DND-41 (cell line): ENCODE results near the gene RPEL1.

Experiments
- ATAC-seq: fragments of 200-7000 bp; cut with Tn5 transposase; 3 replicates; pipeline ENCODE4 v1.9.1; 2021; ENCODE audit warnings: low read depth; ENCODE audit not compliant: insufficient read depth
- DNase-seq: peaks from one replicate; pipeline ENCODE4 v3.0.0-alpha.2; 2020
- H2AFZ ChIP-seq: 2 replicates; pipeline ENCODE4 v1.6.0; 2012; ENCODE audit warnings: low read depth, low read length
- H3K27ac ChIP-seq: 2 replicates; pipeline ENCODE4 v1.5.1; 2012; ENCODE audit warnings: low read length, inconsistent platforms
- H3K27me3 ChIP-seq: fragments of 200-600 bp; sonication (generic); 2 replicates; pipeline ENCODE4 v1.6.0; 2012; ENCODE audit warnings: low read length, mild to moderate bottlenecking, inconsistent platforms; ENCODE audit not compliant: insufficient read depth, poor library complexity
- H3K36me3 ChIP-seq: 2 replicates; pipeline ENCODE4 v1.5.1; 2012; ENCODE audit warnings: low read length, inconsistent platforms; ENCODE audit not compliant: insufficient read depth
- H3K4me1 ChIP-seq: 2 replicates; pipeline ENCODE4 v1.5.1; 2012; ENCODE audit warnings: mild to moderate bottlenecking, low read length; ENCODE audit not compliant: insufficient read depth
- H3K4me2 ChIP-seq: 2 replicates; pipeline ENCODE4 v1.6.0; 2012; ENCODE audit warnings: mild to moderate bottlenecking, moderate library complexity, low read length, inconsistent platforms; ENCODE audit not compliant: insufficient read depth
- H3K4me3 ChIP-seq, 2 experiments: fragments of 200-600 bp in 1 of 2; shearing (Covaris generic) in 1 of 2; 2 replicates each; pipeline ENCODE4 v1.5.1; 2012 to 2016; ENCODE audit warnings: inconsistent platforms in 2 of 2, low read length in 2 of 2, mild to moderate bottlenecking in 2 of 2, low read depth in 1 of 2, moderate library complexity in 1 of 2
- H3K79me2 ChIP-seq: 2 replicates; pipeline ENCODE4 v1.6.0; 2012; ENCODE audit warnings: low read length, inconsistent platforms; ENCODE audit not compliant: insufficient read depth
- H3K9ac ChIP-seq: 2 replicates; pipeline ENCODE4 v1.6.0; 2012; ENCODE audit warnings: low read depth, mild to moderate bottlenecking, inconsistent platforms, low read length, moderate library complexity
- H3K9me3 ChIP-seq: 2 replicates; pipeline ENCODE4 v1.5.1; 2012; ENCODE audit warnings: low read length, moderate library complexity, mild to moderate bottlenecking, inconsistent platforms; ENCODE audit not compliant: insufficient read depth, severe bottlenecking
- H4K20me1 ChIP-seq: 2 replicates; pipeline ENCODE4 v1.6.0; 2012; ENCODE audit warnings: low read length; ENCODE audit not compliant: insufficient read depth
- CTCF ChIP-seq: IDR thresholded peaks from 2 replicates; pipeline ENCODE4 v1.5.1; 2012; ENCODE audit warnings: borderline replicate concordance, low read length, moderate library complexity, mild to moderate bottlenecking; ENCODE audit not compliant: poor library complexity, severe bottlenecking; ENCODE audit errors: extremely low read depth
- EZH2 ChIP-seq: IDR thresholded peaks from 3 replicates; pipeline ENCODE4 v1.6.1; 2012; ENCODE audit warnings: borderline replicate concordance, low read depth, mild to moderate bottlenecking, moderate library complexity, low read length, inconsistent platforms; ENCODE audit not compliant: severe bottlenecking

RPEL1 gene

GRCh38 chr10:103227416-103227815, 18.3 kb upstream of the RPEL1 start:
- DNase-seq = no peak
- Histone ChIP-seq H3K9me3 (peaks cover 8% of the 10 kb centered on the region), H3K27me3 (no peaks in the 10 kb centered on the region), H3K79me2 (no peaks in the 10 kb centered on the region), H2AFZ (no peak overlapping the region), H3K36me3 (no peaks in the 10 kb centered on the region), H3K9ac (no peak overlapping the region), H3K27ac (no peak overlapping the region), H4K20me1 (no peaks in the 10 kb centered on the region), H3K4me2 (no peak overlapping the region), H3K4me3 (no peak overlapping the region), H3K4me1 (no peaks in the 10 kb centered on the region)
- ATAC-seq = no peak
- TF ChIP-seq EZH2 = no peak
- TF ChIP-seq CTCF = no peak

DNA sequence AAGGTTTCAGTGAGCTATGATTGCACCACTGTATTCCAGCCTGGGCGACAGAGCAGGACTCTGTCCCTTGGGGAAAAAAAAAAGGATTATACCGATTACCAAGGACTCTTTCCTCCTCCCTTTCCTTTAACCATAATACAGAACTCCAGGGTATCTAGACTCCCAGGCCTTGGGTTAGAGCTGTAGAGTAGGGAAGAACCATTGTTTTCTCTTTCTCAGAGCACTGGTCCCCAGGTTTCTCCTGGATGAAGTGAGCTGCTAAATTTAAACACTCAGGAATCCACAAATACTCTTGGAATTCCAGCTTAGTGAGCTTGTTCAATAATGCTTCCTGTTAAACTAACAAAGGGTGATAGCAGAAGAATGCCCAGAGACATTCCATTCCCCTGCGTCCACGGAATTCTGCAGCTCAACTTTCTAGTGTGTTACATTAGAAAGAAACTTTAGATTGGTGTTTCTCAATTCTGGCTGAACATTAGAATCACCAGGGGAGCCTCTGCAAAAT, 14.6 kb upstream of the RPEL1 start:
- H2AFZ ChIP-seq = no peak overlapping the region; the same call in 1 of the 2 replicates
- no peak overlapping the region for H3K9ac ChIP-seq
- H3K36me3 ChIP-seq = no peaks in the 10 kb centered on the region
- no peaks in the 10 kb centered on the region for H3K4me1 ChIP-seq
- DNase-seq (no peak), ATAC-seq (no peak)
- no peak overlapping the region for H3K4me2 ChIP-seq
- no peaks in the 10 kb centered on the region for H3K79me2 ChIP-seq
- no peaks in the 10 kb centered on the region for H3K9me3 ChIP-seq
- no peak overlapping the region for H3K4me3 ChIP-seq
- TF ChIP-seq CTCF = no peak
- no peak for TF ChIP-seq EZH2
- H4K20me1 ChIP-seq = no peaks in the 10 kb centered on the region
- no peaks in the 10 kb centered on the region for H3K27me3 ChIP-seq
- no peak overlapping the region for H3K27ac ChIP-seq

DNA sequence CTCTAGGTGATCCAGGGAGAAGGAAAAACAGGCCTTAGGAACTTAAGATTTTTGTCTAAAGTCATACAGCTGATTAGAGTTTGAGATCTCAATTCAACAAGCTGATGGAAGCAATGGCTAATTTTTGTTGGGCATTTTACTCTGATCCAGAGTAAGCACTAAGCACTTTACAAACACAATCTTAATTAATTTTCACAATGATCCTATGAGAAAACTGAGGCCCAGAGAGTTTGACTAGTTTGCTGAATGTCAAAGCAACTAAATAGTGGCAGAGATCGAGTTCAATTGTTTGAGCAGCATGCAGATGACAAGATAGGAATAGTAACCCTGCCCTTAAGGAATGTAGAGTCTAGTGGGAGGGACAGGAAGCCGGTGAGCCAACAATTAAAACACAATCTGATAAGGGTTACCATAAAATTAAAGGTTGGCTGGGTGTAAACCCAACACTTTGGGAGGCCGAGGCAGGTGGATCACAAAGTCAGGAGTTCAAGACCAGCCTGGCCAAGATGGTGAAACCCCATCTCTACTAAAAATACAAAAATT, 13.5 kb upstream of the RPEL1 start:
- no peak for ATAC-seq
- no peak overlapping the region for H2AFZ ChIP-seq
- TF ChIP-seq CTCF = no peak
- no peak for TF ChIP-seq EZH2
- H3K4me2 ChIP-seq = no peak overlapping the region
- H3K9me3 ChIP-seq = no peaks in the 10 kb centered on the region
- no peaks in the 10 kb centered on the region for H3K4me1 ChIP-seq
- no peak overlapping the region for H3K27ac ChIP-seq
- H3K4me3 ChIP-seq = no peak overlapping the region
- H3K36me3 ChIP-seq = no peaks in the 10 kb centered on the region
- no peak overlapping the region for H3K9ac ChIP-seq
- no peaks in the 10 kb centered on the region for H3K79me2 ChIP-seq
- H3K27me3 ChIP-seq = no peaks in the 10 kb centered on the region
- no peak for DNase-seq
- no peaks in the 10 kb centered on the region for H4K20me1 ChIP-seq
